Activated CD4-positive, alpha-beta T cell treated with anti-CD3 and anti-CD28 coated beads for 1 hour (primary cell): ENCODE results near the gene NRTN.
"Not testable (repeated sequence)": the region's sequence is repeated elsewhere in the genome, so short reads cannot be mapped to it uniquely, and the experiment has no call there.

ENCODE experiments used
- DNase-seq: peaks from one replicate; pipeline ENCODE4 v3.0.0-alpha.2; 2020

NRTN gene

DNA sequence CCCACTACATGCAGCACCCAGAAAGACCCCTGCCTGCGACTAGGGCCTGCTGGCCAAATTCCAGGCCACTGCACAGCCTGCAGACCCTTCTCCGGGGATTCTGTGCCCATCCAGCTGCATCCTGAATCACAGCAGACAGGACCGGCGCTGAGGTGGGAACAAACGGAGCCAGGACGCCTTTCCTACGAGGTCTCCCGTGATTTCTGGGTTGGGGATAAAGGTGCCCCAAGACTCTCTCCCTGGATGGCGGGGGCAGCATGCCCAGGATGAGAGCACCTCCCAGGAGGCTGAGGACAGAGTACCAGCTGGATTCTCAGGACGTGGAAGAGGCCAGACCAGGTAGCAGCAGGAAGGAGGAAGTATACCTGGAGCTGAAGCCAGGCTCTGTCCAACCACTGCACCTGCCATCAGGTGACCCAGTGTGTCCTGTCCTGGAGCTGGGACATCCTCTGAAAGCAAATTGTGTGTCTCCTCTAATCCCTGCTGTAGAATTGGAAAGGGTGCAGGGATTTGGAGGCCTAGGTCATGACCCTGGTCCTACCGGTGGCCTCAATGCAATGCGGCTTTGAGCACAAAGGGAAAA is 68.8 kb downstream of the NRTN start:
- no peak for DNase-seq

GRCh38 chr19:5874496-5874895 is 69.6 kb downstream of the NRTN start:
- not testable (repeated sequence) for DNase-seq

DNA sequence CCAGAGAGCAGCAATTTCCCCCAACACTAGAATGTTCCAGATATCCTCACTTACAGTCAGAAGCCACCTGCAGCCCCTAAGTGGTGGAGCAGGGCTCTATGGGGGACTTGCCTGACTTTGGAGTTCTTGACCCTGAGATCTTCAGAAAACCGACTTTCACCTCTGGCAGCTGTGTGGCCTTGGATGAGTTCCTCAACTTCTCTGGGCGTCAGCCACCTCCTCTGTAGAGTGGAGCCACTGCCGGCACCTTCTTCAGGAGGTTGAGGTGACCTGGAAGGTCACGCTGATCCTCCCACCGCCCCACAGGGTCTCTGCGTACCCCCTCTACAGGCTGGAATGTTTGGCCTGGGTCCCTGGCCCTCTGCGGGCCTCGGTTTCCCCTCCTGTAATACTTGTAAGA is 72.6 kb downstream of the NRTN start:
- DNase-seq, result no peak

- no peak for DNase-seq
These were observed 73.0 kb downstream of the NRTN start for GRCh38 chr19:5877882-5878281.
